PFSK-1 (cell line): Measurements from ENCODE around the gene MLYCD.

Experiments used
- POLR2AphosphoS5 ChIP-seq: IDR thresholded peaks from 2 replicates; pipeline ENCODE4 v1.6.1; 2012; ENCODE audit warnings: low read depth, mild to moderate bottlenecking, control low read depth, low read length, moderate library complexity
- SIN3A ChIP-seq: IDR thresholded peaks from 2 replicates; pipeline ENCODE4 v1.6.1; 2012; ENCODE audit warnings: mild to moderate bottlenecking, low read length, moderate library complexity, borderline replicate concordance; ENCODE audit not compliant: insufficient read depth
- TAF1 ChIP-seq: IDR thresholded peaks from 2 replicates; pipeline ENCODE4 v1.6.1; 2012; ENCODE audit warnings: low read length, control low read depth, borderline replicate concordance; ENCODE audit not compliant: insufficient read depth
- TF ChIP-seq, protein P1 (sequence below), 2 experiments: IDR thresholded peaks; 2 replicates each; pipeline versions ENCODE4 v1.6.1 to v1.8.0; 2011 to 2012; ENCODE audit warnings: low read depth in 2 of 2, low read length in 2 of 2, control low read depth in 1 of 2, inconsistent platforms in 1 of 2, mild to moderate bottlenecking in 1 of 2, moderate library complexity in 1 of 2; ENCODE audit not compliant: insufficient read depth in 1 of 2

DNA sequence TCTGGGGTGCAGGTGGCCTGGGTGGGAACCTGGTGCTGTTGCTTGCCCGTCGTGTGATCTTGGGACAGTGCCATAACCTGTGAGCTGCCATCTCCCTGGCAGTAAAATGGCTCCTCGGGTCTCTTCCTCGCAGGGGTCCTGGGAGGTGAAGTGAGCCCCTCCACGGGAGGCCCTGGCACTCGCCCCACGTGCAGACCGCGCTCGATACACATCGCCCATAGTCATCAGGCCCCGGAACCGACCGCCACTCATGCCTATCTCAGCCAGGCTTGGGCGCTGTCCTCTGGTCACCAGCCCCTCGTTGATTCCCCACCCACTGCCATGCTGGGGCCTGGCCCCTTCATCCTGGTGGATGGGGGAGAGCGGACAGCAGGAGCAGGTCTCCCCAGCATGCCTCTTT is 32.6 kb downstream of the MLYCD start:
- TF ChIP-seq SIN3A (no peak), POLR2AphosphoS5 (no peak), TAF1 (no peak)
- TF ChIP-seq, protein P1, sequence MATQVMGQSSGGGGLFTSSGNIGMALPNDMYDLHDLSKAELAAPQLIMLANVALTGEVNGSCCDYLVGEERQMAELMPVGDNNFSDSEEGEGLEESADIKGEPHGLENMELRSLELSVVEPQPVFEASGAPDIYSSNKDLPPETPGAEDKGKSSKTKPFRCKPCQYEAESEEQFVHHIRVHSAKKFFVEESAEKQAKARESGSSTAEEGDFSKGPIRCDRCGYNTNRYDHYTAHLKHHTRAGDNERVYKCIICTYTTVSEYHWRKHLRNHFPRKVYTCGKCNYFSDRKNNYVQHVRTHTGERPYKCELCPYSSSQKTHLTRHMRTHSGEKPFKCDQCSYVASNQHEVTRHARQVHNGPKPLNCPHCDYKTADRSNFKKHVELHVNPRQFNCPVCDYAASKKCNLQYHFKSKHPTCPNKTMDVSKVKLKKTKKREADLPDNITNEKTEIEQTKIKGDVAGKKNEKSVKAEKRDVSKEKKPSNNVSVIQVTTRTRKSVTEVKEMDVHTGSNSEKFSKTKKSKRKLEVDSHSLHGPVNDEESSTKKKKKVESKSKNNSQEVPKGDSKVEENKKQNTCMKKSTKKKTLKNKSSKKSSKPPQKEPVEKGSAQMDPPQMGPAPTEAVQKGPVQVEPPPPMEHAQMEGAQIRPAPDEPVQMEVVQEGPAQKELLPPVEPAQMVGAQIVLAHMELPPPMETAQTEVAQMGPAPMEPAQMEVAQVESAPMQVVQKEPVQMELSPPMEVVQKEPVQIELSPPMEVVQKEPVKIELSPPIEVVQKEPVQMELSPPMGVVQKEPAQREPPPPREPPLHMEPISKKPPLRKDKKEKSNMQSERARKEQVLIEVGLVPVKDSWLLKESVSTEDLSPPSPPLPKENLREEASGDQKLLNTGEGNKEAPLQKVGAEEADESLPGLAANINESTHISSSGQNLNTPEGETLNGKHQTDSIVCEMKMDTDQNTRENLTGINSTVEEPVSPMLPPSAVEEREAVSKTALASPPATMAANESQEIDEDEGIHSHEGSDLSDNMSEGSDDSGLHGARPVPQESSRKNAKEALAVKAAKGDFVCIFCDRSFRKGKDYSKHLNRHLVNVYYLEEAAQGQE (IDR thresholded peaks at IDR 0.05; ENCODE audit: insufficient read depth in 1 of 2, low read depth in 2 of 2, low read length in 2 of 2): no peak
